ENCODE measurements around the gene CUEDC2. TPM values are rescaled to one million over a fixed set of nuclear protein-coding genes. Genes with fewer than 3 reads are reported as not detected.

The CUEDC2 gene
- total RNA-seq, 1 donor, result 51.0 TPM

DNA sequence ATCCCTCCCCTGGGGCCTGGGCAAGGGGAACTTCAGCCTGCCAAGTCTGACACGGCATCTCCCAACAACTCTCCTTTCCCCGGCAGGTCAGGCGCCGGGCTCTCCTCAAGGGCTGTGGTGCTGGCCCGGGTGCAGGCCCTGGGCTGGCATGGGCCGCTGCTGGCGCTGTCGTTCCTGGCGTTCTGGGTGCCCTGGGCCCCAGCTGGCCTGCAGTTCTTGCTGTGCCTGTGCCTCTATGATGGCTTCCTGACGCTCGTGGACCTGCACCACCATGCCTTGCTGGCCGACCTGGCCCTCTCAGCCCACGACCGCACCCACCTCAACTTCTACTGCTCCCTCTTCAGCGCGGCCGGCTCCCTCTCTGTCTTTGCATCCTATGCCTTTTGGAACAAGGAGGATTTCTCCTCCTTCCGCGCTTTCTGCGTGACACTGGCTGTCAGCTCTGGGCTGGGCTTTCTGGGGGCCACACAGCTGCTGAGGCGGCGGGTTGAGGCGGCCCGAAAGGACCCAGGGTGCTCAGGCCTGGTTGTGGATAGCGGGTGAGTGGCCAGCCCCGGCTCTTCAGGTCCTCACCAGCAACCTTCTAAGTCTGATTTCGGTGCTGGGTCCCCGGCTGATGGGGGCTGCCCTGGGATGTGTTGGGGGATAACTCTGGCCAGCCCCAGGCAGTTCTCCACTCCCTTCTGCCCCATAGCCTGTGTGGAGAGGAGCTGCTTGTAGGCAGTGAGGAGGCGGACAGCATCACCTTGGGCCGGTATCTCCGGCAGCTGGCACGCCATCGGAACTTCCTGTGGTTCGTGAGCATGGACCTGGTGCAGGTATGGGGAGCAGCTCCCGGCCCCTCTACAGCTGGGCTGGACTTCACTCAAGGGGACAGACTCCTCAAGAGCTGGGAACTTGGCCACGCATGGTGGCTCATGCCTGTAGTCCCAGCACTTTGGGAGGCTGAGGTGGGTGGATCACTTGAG is 38.5 kb upstream of the CUEDC2 start:
- no peak overlapping the region for H3K4me3 ChIP-seq (ENCODE audit: low read depth, low read length)
- no peak for DNase-seq (ENCODE audit: low read depth)
- TF ChIP-seq, protein P1, sequence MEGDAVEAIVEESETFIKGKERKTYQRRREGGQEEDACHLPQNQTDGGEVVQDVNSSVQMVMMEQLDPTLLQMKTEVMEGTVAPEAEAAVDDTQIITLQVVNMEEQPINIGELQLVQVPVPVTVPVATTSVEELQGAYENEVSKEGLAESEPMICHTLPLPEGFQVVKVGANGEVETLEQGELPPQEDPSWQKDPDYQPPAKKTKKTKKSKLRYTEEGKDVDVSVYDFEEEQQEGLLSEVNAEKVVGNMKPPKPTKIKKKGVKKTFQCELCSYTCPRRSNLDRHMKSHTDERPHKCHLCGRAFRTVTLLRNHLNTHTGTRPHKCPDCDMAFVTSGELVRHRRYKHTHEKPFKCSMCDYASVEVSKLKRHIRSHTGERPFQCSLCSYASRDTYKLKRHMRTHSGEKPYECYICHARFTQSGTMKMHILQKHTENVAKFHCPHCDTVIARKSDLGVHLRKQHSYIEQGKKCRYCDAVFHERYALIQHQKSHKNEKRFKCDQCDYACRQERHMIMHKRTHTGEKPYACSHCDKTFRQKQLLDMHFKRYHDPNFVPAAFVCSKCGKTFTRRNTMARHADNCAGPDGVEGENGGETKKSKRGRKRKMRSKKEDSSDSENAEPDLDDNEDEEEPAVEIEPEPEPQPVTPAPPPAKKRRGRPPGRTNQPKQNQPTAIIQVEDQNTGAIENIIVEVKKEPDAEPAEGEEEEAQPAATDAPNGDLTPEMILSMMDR (IDR thresholded peaks at IDR 0.05; ENCODE audit: insufficient read depth, low read depth, low read length), result no peak

DNA sequence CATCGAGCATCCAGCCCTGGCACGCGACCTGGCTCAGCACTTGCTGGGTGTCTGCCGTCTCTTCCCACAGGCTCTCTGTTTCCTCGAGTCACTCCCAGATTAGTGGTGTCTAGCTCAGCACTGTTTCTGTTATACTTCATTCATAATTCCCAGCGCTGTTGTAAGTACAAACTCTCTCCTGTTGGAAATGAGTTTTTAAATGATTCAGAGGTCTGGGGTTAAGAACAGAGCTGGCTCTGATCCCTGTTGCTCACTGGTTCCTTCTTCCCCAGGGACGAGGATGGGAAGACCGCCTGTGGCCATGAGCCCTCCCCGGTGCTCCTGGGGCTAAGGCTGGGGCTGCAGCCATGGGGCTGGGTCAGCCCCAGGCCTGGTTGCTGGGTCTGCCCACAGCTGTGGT is 36.3 kb upstream of the CUEDC2 start:
- no peak overlapping the region for H3K4me3 ChIP-seq (ENCODE audit: low read depth, low read length)
- TF ChIP-seq, protein P1 (IDR thresholded peaks at IDR 0.05; ENCODE audit: insufficient read depth, low read depth, low read length), result no peak
- peak; percentile 61 for DNase-seq (ENCODE audit: low read depth)

DNA sequence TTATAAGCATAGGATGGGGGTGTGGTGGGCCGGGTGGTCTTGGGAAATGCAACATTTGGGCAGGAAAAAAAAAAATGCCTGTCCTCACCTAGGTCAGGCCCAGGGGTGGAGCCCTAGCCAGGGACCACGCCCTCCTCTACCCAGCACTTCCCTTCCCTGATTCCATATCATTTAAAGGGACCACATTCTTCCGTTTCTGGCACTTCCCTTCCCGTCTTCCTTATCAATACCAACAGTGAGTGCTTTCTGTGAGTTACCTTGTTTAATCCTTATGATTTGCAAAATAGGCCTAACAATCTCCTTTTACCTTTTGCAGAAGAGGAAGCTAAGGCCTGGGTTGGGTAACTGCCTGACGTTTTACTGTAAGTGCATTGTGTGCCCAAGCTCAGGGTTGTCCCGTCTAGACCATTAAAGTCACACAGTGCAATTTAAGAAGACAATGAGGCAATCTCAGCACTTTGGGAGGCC is 35.6 kb upstream of the CUEDC2 start:
- no peak overlapping the region for H3K4me3 ChIP-seq (ENCODE audit: low read depth, low read length)
- TF ChIP-seq, protein P1 (IDR thresholded peaks at IDR 0.05; ENCODE audit: insufficient read depth, low read depth, low read length), result no peak
- DNase-seq (ENCODE audit: low read depth), result no peak

DNA sequence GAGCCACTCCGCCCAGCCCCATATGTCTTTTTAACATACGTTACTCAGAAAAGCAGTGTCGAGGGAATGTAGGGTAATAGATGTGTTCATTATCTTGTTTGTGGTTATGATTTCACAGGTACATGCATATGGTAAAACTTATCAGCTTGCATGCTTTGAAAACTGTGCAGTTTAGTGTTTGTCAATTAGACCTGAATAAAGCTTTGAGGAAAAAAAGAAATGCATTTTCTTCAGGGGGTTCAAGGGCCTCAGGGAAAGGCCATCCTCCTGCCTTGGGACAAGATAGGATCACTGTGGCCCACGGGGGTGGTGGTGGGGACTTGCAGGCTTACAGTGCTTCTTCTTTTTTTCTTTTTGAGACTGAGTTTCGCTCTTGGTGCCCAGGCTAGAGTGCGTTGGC is 34.9 kb upstream of the CUEDC2 start:
- no peak overlapping the region for H3K4me3 ChIP-seq (ENCODE audit: low read depth, low read length)
- TF ChIP-seq, protein P1 (IDR thresholded peaks at IDR 0.05; ENCODE audit: insufficient read depth, low read depth, low read length), result no peak

DNA sequence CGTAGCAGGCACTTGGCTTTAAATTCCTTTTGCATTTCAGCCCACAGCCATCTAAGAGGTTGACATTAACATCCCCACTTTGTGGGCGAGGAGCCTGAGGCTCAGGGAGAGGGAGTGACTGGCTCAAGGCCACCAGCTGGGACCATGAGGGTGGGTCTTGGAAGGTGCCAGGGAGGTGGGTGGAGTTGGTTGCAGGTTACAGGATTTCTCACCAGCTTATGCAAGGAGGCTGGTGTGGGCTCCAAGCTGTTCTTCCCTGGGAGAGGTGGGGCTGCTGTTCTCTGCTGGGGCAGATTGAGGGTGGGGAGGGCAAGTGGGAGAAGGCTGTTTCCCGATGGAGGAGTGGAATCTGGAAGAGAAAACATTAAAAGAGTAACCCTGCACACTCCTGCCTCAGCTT is 33.1 kb upstream of the CUEDC2 start:
- TF ChIP-seq, protein P1 (IDR thresholded peaks at IDR 0.05; ENCODE audit: insufficient read depth, low read depth, low read length), result no peak
- no peak for DNase-seq (ENCODE audit: low read depth)
- H3K4me3 ChIP-seq (ENCODE audit: low read depth, low read length), result no peak overlapping the region

More for the DNA sequence above, 34.9 kb upstream of the CUEDC2 start:
- DNase-seq (ENCODE audit: low read depth), result no peak

DNA sequence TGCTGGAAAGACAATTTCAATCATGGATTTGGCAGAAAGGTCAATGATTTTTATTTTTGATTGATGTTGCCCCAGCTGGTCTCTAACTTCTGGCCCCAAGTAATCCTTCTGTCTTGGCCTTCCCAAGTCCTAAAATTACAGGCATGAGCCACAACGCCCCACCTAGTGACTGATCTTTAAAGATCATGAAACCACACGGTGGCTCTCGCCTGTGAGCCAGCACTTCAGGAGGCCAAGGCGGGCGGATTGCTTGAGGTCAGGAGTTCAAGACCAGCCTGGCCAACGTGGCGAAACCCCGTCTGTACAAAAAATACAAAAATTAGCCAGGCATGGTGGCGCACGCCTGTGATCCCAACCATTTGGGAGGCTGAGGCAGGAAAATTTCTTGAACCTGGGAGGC is 31.6 kb upstream of the CUEDC2 start:
- DNase-seq (ENCODE audit: low read depth), result no peak
- TF ChIP-seq, protein P1 (IDR thresholded peaks at IDR 0.05; ENCODE audit: insufficient read depth, low read depth, low read length), result no peak
- H3K4me3 ChIP-seq (ENCODE audit: low read depth, low read length), result no peak overlapping the region
